ENCODE data around the gene APLP2.

The APLP2 gene

DNA sequence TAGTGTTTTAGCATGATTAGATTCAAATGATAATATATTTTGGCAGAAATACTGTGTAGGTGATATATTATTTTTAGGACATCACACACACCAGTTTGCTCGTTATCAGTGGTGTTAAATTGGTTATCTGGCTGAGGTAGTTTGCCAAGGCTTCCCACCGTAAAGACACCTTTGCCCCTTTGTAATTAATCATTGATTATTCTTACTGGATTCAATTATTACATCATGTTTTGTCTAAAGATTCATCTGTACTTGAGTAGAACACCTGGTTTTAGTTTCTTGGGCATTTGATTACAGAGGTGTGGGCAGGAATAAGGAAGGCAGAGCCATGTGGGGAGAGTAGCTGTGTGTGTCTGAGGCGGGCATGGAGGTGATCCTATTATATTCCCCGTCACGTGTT is 50.4 kb downstream of the APLP2 start:
- DNase-seq (ENCODE audit: low read depth): no peak
- TF ChIP-seq, protein P1, sequence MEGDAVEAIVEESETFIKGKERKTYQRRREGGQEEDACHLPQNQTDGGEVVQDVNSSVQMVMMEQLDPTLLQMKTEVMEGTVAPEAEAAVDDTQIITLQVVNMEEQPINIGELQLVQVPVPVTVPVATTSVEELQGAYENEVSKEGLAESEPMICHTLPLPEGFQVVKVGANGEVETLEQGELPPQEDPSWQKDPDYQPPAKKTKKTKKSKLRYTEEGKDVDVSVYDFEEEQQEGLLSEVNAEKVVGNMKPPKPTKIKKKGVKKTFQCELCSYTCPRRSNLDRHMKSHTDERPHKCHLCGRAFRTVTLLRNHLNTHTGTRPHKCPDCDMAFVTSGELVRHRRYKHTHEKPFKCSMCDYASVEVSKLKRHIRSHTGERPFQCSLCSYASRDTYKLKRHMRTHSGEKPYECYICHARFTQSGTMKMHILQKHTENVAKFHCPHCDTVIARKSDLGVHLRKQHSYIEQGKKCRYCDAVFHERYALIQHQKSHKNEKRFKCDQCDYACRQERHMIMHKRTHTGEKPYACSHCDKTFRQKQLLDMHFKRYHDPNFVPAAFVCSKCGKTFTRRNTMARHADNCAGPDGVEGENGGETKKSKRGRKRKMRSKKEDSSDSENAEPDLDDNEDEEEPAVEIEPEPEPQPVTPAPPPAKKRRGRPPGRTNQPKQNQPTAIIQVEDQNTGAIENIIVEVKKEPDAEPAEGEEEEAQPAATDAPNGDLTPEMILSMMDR (IDR thresholded peaks at IDR 0.05; ENCODE audit: low read length, missing control alignments): no peak
- no peak overlapping the region for H3K4me3 ChIP-seq (replicated peaks; ENCODE audit: low read depth, low read length)

GRCh38 chr11:130121445-130121978 is 51.8 kb downstream of the APLP2 start:
- no peak overlapping the region for H3K4me3 ChIP-seq (replicated peaks; ENCODE audit: low read depth, low read length)
- DNase-seq (ENCODE audit: low read depth): peak; percentile 58
- TF ChIP-seq, protein P1 (IDR thresholded peaks at IDR 0.05; ENCODE audit: low read length, missing control alignments): no peak

- no peak overlapping the region for H3K4me3 ChIP-seq (replicated peaks; ENCODE audit: low read depth, low read length)
- DNase-seq (ENCODE audit: low read depth): no peak
- TF ChIP-seq, protein P1 (IDR thresholded peaks at IDR 0.05; ENCODE audit: low read length, missing control alignments): no peak
Observed at GRCh38 chr11:130122141-130122575, 52.5 kb downstream of the APLP2 start.

DNA sequence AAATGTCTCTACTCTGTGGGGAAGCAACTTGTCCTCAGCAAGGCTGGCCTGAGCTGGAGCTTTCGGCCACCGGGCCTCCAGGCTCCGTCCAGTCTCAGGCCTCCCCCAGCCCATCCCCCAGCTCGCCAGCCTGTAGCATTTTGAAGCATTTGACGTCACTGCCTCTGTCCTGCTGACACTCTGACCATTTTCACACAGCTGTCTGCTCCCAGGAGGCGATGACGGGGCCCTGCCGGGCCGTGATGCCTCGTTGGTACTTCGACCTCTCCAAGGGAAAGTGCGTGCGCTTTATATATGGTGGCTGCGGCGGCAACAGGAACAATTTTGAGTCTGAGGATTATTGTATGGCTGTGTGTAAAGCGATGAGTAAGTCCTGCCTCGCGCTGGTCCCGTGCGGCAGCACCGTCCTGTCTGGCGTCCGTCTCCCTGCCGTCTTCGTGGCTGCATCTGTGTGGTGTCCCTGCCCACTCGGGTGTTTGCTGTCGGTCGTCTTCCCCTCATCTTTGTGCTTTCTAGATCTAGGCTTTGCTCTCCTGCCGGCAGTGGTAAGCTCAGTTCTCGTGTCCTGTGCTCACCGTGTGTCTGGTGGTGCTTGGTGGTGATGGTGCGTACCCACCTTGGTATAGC is 53.8 kb downstream of the APLP2 start:
- no peak overlapping the region for H3K4me3 ChIP-seq (replicated peaks; ENCODE audit: low read depth, low read length)
- no peak for DNase-seq (ENCODE audit: low read depth)
- TF ChIP-seq, protein P1 (IDR thresholded peaks at IDR 0.05; ENCODE audit: low read length, missing control alignments): no peak

- H3K4me3 ChIP-seq (replicated peaks; ENCODE audit: low read depth, low read length): no peak overlapping the region
- DNase-seq (ENCODE audit: low read depth): peak; percentile 95
- TF ChIP-seq, protein P1 (IDR thresholded peaks at IDR 0.05; ENCODE audit: low read length, missing control alignments): no peak
Observed at GRCh38 chr11:130124096-130124495, 54.4 kb downstream of the APLP2 start.

GRCh38 chr11:130125638-130126037 is 55.9 kb downstream of the APLP2 start:
- TF ChIP-seq, protein P1 (IDR thresholded peaks at IDR 0.05; ENCODE audit: low read length, missing control alignments): no peak
- DNase-seq (ENCODE audit: low read depth): no peak
- H3K4me3 ChIP-seq (replicated peaks; ENCODE audit: low read depth, low read length): no peak overlapping the region

DNA sequence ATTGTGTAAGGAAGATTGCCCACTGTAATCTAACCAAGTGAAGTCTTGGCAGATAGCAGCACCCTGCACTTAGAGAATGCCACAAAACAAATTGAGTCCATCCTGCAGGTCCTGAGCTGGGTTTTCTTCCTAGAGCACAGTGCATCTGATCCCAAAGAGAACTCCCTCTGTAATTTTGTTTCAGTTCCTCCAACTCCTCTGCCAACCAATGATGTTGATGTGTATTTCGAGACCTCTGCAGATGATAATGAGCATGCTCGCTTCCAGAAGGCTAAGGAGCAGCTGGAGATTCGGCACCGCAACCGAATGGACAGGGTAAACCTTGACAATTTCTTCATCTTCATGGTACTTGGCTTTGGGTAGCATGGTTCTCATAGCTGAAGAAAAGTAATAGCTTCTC is 56.8 kb downstream of the APLP2 start:
- TF ChIP-seq, protein P1 (IDR thresholded peaks at IDR 0.05; ENCODE audit: low read length, missing control alignments): no peak
- no peak overlapping the region for H3K4me3 ChIP-seq (replicated peaks; ENCODE audit: low read depth, low read length)
- no peak for DNase-seq (ENCODE audit: low read depth)
